ENCODE results near the gene IL11RA. TPM values are rescaled to one million over a fixed set of nuclear protein-coding genes. Genes with fewer than 3 reads are reported as not detected.
A peak's percentile ranks its signal among the peaks of the same experiment; 100 is the strongest.
"Not testable (repeated sequence)": the region's sequence is repeated elsewhere in the genome, so short reads cannot be mapped to it uniquely, and the experiment has no call there.

Gene IL11RA
- polyA plus RNA-seq, 3 donors from 2014 or later = 2.9 to 14.0 (median 5.0) TPM

DNA sequence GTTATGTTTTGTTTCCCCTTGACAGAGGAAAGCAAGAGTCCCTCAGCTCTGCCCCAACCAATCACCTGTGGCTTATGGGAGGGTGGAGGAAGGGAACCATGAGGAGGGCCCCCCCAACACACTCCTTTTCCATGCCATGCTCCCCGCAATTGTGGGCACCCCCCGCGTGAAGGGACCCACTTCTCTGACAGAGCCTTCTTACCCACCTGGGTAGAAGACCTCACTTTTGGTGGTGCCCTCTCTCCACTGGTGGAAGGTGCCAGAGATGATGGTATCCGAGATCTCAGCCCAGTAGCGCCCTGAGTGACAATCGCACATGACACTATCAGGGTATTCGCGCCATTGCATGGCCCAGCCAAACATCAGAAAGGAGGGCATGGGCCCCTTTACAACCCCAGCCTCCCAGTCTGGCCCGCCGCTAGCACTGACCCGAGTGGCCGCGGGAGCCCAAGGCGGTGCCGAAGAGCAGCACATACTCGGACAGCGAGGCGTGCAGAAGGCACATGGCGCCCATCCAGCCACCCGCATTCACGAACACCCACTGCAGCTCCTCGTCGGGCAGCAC, 15.1 kb upstream of the IL11RA start:
- DNase-seq = peak in 1 of 3 donors; percentile 9
- H3K36me3 Mint-ChIP-seq = peaks cover 0 to 3% (median 0%) of the 10 kb centered on the region in 3 donors
- H3K9me3 Mint-ChIP-seq = no peaks in the 10 kb centered on the region
- H3K27ac Mint-ChIP-seq = peak overlapping the region; percentile 81 to 92 (median 86)
- H3K27me3 Mint-ChIP-seq (ENCODE audit: low read depth in 3 of 3) = peaks cover 0 to 3% (median 0%) of the 10 kb centered on the region in 3 donors
- H3K4me1 Mint-ChIP-seq = peaks cover 32 to 44% of the 10 kb centered on the region in 2 donors
- peak overlapping the region; percentile 87 to 91 (median 89) for H3K4me3 Mint-ChIP-seq

DNA sequence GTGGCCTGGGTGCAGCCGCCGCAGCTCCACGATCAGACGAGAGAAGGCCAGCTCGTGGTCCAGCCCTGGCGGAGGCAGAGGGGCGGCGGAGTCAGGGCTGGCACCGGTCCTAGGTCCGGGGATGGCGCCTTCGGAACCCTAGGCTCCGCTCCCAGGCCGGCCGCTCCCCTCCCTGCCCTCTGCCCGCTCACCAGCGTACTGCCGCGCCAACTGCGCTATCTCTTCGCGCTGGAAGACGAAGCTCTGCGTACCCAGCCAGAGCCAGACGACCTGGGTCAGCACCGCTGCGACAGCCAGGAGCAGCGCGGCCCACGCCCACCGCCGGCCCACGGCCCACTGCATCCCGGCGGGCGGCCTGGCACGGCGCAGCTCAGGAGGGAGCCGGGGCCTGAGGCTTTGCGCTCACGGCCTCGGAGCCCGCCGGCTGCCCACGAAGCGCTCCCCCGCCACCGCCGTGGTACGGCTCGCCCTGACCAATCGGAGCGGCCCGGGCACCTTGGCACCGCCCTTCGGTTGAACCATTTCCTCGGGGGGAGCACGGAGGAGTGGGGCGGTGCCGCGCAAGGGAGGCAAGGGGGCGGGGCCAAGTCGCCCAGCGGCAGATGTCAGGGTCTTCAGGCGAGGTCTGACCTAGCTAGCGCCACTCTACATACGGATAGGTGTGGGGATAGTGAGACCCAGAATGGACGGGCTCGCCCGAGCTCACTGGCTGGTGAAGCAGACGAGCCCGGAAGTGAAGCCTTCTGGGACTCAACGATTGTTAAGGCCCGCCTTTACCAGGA, 14.4 kb upstream of the IL11RA start, which contains the start of gene SIGMAR1:
Gene SIGMAR1, minus strand, starts transcription at position 432 of the 782 bp plus-strand sequence. Its CDS starts 90 bp downstream, at position 342.
- DNase-seq = peak; percentile 95 to 96 (median 96)
- H3K27me3 Mint-ChIP-seq (ENCODE audit: low read depth in 3 of 3) = peaks cover 0 to 3% (median 0%) of the 10 kb centered on the region in 3 donors
- peak within 1 kb of the TSS; percentile 87 to 91 (median 89) for H3K4me3 Mint-ChIP-seq
- H3K9me3 Mint-ChIP-seq = no peaks in the 10 kb centered on the region
- peaks cover 32 to 44% of the 10 kb centered on the region in 2 donors for H3K4me1 Mint-ChIP-seq
- peak within 1 kb of the TSS; percentile 92 to 97 (median 93) for H3K27ac Mint-ChIP-seq
- peaks cover 0 to 3% (median 0%) of the 10 kb centered on the region in 3 donors for H3K36me3 Mint-ChIP-seq

DNA sequence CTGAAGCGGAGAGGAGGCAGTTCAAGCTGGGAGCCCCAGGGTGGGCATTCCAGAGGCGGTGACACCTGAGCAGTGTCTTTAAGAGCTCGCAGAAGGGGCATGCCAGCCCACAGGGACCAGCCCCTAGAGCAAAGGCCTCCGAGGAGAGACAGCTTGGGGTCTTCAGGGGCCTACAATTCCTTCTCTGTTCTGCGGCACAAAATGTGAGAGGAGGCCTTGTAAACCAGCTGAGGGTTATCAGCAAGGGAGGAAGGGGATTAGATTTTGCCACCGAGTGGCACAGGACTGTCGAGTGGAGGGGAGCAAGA, 13.9 kb upstream of the IL11RA start:
- H3K36me3 Mint-ChIP-seq = peaks cover 0 to 3% (median 0%) of the 10 kb centered on the region in 3 donors
- H3K4me1 Mint-ChIP-seq = peaks cover 32 to 44% of the 10 kb centered on the region in 2 donors
- H3K27ac Mint-ChIP-seq = peak overlapping the region; percentile 92 to 97 (median 93)
- peak overlapping the region; percentile 87 to 91 (median 89) for H3K4me3 Mint-ChIP-seq
- H3K27me3 Mint-ChIP-seq (ENCODE audit: low read depth in 3 of 3) = peaks cover 0 to 3% (median 0%) of the 10 kb centered on the region in 3 donors
- no peaks in the 10 kb centered on the region for H3K9me3 Mint-ChIP-seq
- no peak for DNase-seq

DNA sequence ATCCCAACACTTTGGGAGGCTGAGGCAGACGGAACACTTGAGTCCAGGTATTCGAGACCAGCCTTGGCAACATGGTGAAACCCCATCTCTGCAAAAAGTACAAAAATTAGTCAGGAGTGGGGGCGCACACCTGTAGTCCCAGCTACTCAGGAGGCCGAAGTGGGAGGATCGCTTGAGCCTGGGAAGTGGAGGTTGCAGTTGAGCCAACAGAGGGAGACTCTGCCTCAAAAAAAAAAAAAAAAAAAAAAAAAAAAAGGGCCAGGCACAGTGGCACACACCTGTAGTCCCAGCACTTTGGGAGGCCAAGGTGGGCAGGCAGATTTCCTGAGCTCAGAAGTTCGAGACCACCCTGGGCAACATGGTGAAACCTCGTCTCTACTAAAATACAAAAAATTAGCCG, 12.7 kb upstream of the IL11RA start:
- not testable (repeated sequence) for H3K9me3 Mint-ChIP-seq; DNase-seq; H3K4me3 Mint-ChIP-seq; H3K36me3 Mint-ChIP-seq; H3K27me3 Mint-ChIP-seq (ENCODE audit: low read depth in 3 of 3); H3K27ac Mint-ChIP-seq
- H3K4me1 Mint-ChIP-seq = peaks cover 26 to 38% of the 10 kb centered on the region in 2 donors

DNA sequence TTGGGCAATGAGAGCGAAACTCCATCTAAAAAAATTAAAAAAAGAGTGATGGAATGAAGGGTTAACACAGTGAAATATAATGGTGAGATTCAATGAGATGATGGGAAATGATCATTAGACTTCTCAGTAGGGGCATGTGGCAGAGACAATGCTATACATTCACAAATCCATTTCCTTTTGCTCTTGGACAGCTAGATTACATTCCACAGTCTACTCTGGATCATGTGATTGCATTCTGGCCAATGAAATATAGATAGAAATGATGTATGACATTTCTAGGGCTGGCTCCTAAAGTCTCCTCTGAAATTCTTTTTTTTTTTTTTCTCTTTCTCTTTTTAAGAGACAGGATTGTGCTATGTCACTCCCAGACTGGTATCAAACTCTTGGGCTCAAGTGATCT, 9.3 kb upstream of the IL11RA start:
- Mint-ChIP-seq H3K36me3 (no peaks in the 10 kb centered on the region), H3K27me3 (ENCODE audit: low read depth in 3 of 3) (peaks cover 7 to 12% (median 9%) of the 10 kb centered on the region in 3 donors), H3K4me1 (peaks cover 30 to 34% of the 10 kb centered on the region in 2 donors), H3K27ac (no peak overlapping the region), H3K4me3 (no peak overlapping the region), H3K9me3 (no peaks in the 10 kb centered on the region)
- no peak for DNase-seq

DNA sequence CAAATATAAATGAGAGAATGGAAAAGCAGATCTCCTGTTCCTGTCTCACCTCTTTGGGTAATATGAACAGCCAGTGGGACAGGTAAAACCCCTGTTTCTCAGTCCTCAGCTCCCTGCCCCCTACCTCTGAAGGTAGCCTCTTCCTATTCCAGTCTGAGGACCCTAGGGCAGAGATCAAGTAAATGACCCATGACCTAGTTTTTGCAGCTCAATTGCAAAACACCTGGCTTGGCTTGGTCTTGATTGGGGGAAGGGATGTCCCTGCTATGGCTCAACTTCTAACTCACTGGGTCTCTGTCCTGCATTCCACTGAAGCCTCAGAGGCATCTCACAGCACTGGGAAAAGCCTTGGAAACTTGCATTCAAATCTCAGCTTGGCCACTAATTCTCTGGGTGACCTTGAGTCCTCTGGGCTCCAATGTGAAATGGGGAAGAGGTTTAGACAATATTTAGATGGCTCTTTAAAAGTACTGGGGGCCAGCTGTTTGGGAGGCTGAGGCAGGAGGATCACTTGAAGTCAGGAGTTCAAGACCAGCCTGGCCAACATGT, 7.1 kb upstream of the IL11RA start:
- H3K9me3 Mint-ChIP-seq = no peaks in the 10 kb centered on the region
- H3K4me3 Mint-ChIP-seq = peak overlapping the region in 1 of 5 donors; percentile 8
- H3K27me3 Mint-ChIP-seq (ENCODE audit: low read depth in 3 of 3) = peaks cover 7 to 11% (median 9%) of the 10 kb centered on the region in 3 donors
- DNase-seq = no peak
- H3K4me1 Mint-ChIP-seq = peaks cover 29 to 38% of the 10 kb centered on the region in 2 donors
- H3K36me3 Mint-ChIP-seq = peaks cover 9 to 13% (median 10%) of the 10 kb centered on the region in 3 donors
- H3K27ac Mint-ChIP-seq = no peak overlapping the region

DNA sequence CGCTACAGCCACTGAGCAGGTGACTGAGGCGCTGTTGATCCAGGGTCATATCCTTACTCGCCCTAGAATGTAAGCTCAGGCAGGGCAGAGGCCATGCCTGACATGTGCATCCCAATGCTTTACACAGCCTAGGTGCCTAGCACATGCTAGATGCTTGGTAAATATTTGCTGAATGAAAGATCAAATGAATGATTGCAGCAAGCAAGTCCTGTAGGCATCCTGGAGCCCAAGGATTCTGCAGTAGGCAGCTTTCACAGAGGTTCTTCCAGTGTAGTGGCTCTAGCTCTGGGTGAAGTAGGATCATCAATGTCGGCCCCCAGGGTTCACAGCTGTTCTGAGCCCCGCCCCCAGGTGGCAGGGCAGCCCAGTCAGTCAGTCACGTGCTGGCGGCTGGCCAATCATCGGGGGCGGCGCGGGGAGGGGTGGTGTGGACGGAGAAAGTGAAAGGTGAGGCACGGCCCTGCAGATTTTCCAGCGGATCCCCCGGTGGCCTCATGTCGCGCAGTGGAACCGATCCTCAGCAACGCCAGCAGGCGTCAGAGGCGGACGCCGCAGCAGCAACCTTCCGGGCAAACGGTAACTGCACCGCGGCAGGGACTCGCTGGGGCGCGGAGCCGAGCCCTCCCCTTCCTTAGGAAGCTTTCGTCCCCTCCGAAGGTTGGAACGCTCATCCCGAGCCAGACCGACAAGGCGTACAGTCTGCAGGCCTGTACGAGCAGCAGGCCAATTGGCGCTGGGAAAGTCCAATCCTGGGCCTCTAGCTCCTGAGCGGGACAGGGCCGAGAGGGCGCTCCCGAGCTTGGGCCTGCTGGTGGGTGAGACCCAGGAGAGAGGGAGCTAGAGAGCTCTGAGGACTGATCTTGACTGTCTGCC, 5.5 kb upstream of the IL11RA start, which contains the start of gene GALT:
Gene GALT, plus strand, starts transcription at position 465 of the 873 bp plus-strand sequence. Its CDS starts 30 bp downstream, at position 495.
- peaks cover 29 to 38% of the 10 kb centered on the region in 2 donors for H3K4me1 Mint-ChIP-seq
- peaks cover 9 to 13% (median 10%) of the 10 kb centered on the region in 3 donors for H3K36me3 Mint-ChIP-seq
- peak within 1 kb of the TSS; percentile 90 to 95 (median 92) for H3K4me3 Mint-ChIP-seq

DNA sequence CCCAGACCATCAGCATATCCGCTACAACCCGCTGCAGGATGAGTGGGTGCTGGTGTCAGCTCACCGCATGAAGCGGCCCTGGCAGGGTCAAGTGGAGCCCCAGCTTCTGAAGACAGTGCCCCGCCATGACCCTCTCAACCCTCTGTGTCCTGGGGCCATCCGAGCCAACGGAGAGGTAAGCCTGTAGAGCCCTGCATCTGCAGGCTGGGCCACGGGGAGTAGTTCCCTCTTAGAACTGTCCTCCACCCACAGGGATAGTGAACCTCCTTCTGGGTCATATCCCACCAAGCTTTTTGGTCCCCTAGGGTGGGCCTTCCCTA, 4.9 kb upstream of the IL11RA start:
- Mint-ChIP-seq H3K27ac (peak overlapping the region; percentile 77 to 94 (median 90)), H3K27me3 (ENCODE audit: low read depth in 3 of 3) (peaks cover 7 to 11% (median 9%) of the 10 kb centered on the region in 3 donors), H3K4me1 (peaks cover 29 to 38% of the 10 kb centered on the region in 2 donors), H3K9me3 (no peaks in the 10 kb centered on the region), H3K36me3 (peaks cover 9 to 13% (median 10%) of the 10 kb centered on the region in 3 donors), H3K4me3 (peak overlapping the region; percentile 90 to 95 (median 92))
- DNase-seq = no peak

More for the DNA sequence above, 5.5 kb upstream of the IL11RA start, which contains the start of gene GALT:
- no peaks in the 10 kb centered on the region for H3K9me3 Mint-ChIP-seq
- peak within 1 kb of the TSS; percentile 77 to 94 (median 90) for H3K27ac Mint-ChIP-seq
- peaks cover 7 to 11% (median 9%) of the 10 kb centered on the region in 3 donors for H3K27me3 Mint-ChIP-seq (ENCODE audit: low read depth in 3 of 3)
- DNase-seq = peak; percentile 91 to 95 (median 94)

DNA sequence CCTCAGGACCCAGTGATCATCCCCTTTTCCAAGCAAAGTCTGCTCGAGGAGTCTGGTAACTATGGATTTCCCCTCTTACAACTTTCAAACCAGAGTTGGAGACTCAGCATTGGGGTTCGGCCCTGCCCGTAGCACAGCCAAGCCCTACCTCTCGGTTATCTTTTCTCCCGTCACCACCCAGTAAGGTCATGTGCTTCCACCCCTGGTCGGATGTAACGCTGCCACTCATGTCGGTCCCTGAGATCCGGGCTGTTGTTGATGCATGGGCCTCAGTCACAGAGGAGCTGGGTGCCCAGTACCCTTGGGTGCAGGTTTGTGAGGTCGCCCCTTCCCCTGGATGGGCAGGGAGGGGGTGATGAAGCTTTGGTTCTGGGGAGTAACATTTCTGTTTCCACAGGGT, 4.3 kb upstream of the IL11RA start:
- Mint-ChIP-seq H3K9me3 (no peaks in the 10 kb centered on the region), H3K27ac (peak overlapping the region; percentile 77 to 94 (median 90)), H3K27me3 (ENCODE audit: low read depth in 3 of 3) (peaks cover 7 to 11% (median 9%) of the 10 kb centered on the region in 3 donors), H3K4me3 (peak overlapping the region; percentile 90 to 95 (median 92)), H3K4me1 (peaks cover 35 to 45% of the 10 kb centered on the region in 2 donors), H3K36me3 (peaks cover 9 to 13% (median 10%) of the 10 kb centered on the region in 3 donors)
- DNase-seq = no peak

DNA sequence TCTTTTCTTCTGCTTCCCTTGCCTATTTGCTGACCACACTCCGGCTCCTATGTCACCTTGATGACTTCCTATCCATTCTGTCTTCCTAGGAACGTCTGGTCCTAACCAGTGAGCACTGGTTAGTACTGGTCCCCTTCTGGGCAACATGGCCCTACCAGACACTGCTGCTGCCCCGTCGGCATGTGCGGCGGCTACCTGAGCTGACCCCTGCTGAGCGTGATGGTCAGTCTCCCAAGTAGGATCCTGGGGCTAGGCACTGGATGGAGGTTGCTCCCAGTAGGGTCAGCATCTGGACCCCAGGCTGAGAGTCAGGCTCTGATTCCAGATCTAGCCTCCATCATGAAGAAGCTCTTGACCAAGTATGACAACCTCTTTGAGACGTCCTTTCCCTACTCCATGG, 3.3 kb upstream of the IL11RA start:
- peaks cover 41 to 53% of the 10 kb centered on the region in 2 donors for H3K4me1 Mint-ChIP-seq
- H3K27me3 Mint-ChIP-seq (ENCODE audit: low read depth in 3 of 3) = peaks cover 7 to 11% (median 9%) of the 10 kb centered on the region in 3 donors
- H3K4me3 Mint-ChIP-seq = peak overlapping the region in 3 of 5 donors; percentile 72 to 95 (median 92)
- no peak for DNase-seq
- no peaks in the 10 kb centered on the region for H3K9me3 Mint-ChIP-seq
- peak overlapping the region in 1 of 6 donors; percentile 3 for H3K27ac Mint-ChIP-seq
- H3K36me3 Mint-ChIP-seq = peaks cover 9 to 14% (median 13%) of the 10 kb centered on the region in 3 donors

DNA sequence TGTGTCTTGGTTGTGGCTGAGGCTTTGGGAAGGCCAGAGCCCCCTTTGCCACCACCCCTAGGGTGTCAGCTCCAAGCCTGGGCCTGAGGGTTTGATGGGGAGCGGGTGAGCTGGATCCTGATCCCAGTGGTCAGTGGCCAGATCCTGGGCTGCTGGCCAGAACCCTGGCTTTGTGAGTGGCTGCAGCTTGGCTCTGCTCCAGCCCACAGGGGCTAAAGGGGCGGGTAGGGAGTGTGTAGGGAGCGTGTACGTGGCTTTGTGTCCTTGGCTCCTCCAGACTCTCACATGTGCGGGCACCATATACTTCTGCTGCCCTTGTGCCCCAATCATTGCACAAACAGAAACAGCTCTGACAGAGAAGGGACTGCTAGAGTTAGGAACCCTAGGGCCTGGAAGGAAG, 1.2 kb upstream of the IL11RA start:
- Mint-ChIP-seq H3K27ac (peak overlapping the region in 1 of 6 donors; percentile 20), H3K27me3 (ENCODE audit: low read depth in 3 of 3) (peaks cover 9 to 11% (median 9%) of the 10 kb centered on the region in 3 donors), H3K4me3 (no peak overlapping the region), H3K9me3 (no peaks in the 10 kb centered on the region), H3K36me3 (peaks cover 9 to 14% (median 13%) of the 10 kb centered on the region in 3 donors), H3K4me1 (peaks cover 40 to 52% of the 10 kb centered on the region in 2 donors)
- no peak for DNase-seq

DNA sequence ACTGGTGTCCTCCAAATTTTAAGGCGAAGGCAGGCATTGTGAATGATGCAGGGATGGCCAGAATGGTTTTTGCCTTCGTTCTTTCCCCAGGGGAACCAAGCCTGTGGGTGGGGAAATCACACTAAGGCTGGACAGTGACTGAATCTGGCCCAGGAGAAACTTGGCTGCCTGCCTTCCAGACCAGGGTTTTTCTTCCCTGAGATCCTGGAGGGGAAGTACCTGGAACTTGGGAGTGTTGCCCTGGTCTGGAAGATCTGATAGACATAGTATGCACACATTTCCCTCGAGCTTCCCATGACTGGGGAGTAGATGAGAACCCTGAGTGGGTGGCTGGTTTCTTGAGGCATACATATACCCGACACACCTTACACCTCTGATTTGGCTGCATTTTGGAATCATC, 664 bp upstream of the IL11RA start:
- Mint-ChIP-seq H3K27ac (no peak overlapping the region), H3K36me3 (peaks cover 9 to 14% (median 13%) of the 10 kb centered on the region in 3 donors), H3K4me1 (peaks cover 35 to 47% of the 10 kb centered on the region in 2 donors), H3K27me3 (ENCODE audit: low read depth in 3 of 3) (peaks cover 8 to 9% (median 9%) of the 10 kb centered on the region in 3 donors), H3K4me3 (no peak overlapping the region), H3K9me3 (no peaks in the 10 kb centered on the region)
- no peak for DNase-seq

DNA sequence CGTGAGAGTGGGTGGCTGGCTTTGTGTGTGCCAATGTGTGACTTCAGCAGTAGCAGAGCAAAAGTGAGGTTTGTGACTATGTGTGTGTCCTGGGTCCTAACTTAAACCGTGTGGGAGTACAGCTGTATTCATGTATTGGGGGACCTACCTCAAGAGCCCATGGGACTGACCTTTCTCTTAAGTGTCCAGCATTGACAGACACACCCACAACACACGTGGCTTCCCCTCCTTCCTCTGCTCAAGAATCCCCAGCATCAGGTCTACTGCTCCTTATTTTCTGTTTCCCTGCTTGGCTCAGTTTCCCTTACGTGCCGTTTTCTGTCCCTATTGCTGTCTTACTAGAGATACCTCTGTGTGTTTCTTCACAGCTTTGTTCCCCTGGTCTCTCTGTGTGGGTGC, 616 bp downstream of the IL11RA start:
- H3K4me1 Mint-ChIP-seq = peaks cover 24 to 34% of the 10 kb centered on the region in 2 donors
- H3K9me3 Mint-ChIP-seq = no peaks in the 10 kb centered on the region
- DNase-seq = no peak
- H3K4me3 Mint-ChIP-seq = peak overlapping the region in 1 of 5 donors; percentile 36
- peaks cover 0 to 2% (median 1%) of the 10 kb centered on the region in 3 donors for H3K27me3 Mint-ChIP-seq (ENCODE audit: low read depth in 3 of 3)
- peak overlapping the region in 3 of 6 donors; percentile 18 to 73 (median 48) for H3K27ac Mint-ChIP-seq
- peaks cover 9 to 14% (median 13%) of the 10 kb centered on the region in 3 donors for H3K36me3 Mint-ChIP-seq

All from immature natural killer cell (primary cell).